Measurements from ENCODE around the gene PRKAA1.

Gene PRKAA1

DNA sequence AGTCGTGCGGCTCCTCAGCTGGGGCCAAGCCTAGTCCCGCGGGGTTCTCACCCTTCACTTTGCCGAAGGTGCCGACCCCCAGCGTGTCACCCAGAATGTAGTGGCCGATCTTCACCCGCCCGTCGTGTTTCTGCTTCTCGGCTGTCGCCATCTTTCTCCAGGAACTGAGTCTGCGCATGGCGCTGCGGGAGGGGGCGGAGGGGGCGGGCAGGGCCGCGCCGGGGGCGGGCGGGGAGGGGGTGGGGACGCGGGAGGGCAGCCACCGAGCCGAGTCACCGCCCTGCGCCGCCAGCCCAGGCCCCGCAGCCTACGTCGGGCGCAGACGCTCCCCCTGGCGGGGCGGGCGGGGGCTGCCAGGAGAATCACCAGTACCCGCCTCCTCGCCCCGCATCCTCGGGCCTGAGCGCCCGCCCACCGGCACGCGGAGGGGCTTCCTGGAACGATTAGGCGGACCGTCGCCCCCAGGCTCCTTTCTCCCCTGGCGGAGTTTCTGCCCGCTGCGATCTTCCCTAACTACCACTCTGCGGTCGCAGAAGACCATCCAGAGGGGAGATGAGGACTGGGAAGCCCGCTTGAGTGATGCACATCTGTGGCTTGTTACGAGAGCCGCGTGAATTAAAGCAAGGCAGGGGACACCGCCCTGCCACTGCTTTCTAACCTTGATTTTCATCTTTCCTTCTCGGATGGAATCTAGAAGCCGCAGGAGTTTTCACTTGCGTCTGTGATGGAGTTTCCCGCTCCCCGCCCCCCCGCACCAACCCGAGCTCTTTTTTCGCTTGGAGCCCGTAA is at the start of gene PRKAA1:
PRKAA1 (minus strand) TSS at position 363 of the 789 bp plus-strand sequence; CDS start at position 178, 185 bp downstream.
- DNase-seq, result peak; percentile 85

DNA sequence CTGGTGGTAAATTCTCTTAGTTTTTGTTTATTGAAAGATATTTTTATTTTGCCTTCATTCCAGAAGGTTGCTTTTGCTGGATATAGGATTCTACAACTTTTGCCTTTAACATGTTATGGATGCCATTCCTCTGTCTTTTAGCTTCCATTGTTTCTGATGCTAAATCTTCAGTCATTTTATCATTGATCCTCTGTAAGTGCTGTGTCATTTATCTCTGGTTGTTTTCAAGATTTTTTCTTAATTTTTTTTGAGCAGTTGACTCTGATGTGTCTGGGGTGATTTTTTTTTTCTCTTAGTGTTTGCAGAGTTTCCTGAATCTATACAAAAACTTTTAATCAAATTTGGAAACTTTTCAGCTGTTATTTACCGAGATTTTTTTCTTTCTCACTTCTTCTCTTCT is 49.4 kb upstream of the PRKAA1 start:
- DNase-seq, result no peak

DNA sequence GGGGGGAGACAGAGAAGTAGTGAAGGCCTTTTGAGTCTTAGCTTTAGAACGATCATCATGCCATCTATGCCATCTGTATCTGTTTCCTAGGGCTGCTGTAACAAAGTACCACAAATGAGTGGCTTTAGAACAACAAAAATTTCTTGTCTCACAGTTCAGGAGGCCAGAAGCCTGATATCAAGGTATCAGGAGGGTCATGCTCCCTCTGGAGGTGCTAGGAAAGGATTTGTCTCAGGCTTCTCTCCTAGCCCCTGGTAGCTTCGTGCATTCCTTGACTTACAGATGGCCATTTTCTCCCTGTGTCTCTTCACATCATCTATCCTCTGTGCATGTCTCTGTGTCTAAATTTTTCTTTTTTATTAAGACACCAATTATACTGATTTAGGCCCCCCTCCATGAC is 48.2 kb upstream of the PRKAA1 start:
- no peak for DNase-seq

DNA sequence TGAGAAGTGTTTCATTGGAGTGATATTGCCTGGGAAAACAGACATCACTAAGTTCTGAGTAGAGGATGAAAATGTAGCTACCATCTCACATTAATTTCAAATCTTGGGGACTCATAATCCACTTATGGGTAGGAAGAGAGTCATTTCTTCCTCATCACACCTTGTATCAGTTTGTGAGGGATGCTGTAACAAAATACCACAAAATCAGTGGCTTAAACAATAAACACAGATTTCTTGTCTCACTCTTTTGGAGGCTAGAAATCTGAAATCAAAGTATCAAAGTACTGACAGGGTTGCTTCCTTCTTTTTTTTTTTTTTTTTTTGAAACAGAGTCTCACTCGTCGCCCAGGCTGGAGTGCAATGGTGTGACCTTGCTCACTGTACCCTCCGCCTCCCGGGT is 46.4 kb upstream of the PRKAA1 start:
- DNase-seq, result no peak

DNA sequence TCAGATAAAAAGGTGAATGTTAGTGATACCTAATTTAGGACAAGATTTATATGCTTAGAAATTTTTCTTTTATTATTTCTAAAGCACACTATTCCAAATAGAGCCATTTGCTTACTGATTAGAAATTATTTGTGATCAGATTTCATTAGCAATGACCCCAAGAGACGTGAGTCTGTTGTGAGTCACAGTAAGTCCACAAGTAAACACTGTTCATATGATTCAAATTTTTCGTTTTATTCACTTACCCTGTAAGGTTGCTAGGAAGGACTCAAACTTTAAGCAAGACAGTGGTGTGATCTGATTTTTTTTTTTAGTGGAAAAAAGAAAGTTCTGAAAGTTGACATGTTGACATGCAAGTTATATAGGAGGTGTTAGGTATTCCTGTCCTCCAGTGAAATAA is 44.2 kb upstream of the PRKAA1 start:
- DNase-seq, result no peak

DNA sequence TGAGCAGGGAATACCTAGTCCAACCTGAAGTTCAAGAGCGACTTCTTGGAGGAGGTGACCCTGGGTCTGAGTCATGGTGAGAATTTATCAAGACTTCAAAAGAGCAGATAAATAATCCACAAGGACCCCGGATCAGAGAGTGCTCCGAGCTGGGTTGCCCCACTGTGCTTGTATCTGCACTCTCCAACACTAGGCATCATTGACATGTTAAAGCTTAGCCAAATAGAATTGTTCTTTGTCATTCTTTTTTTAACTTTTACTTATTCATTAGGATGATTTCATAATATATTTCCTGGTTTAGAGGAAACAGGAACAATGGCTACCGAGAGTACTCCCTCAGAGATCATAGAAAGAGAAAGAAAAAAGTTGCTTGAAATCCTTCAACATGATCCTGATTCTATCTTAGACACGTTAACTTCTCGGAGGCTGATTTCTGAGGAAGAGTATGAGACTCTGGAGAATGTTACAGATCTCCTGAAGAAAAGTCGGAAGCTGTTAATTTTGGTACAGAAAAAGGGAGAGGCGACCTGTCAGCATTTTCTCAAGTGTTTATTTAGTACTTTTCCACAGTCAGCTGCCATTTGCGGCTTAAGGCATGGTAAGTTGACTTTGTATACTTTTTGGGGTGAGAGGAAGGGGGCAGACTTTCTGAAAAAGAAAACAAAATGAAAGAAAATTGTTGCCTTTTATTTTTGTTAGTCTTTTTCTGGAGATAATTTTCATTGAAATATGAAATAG is 43.1 kb upstream of the PRKAA1 start, which contains the start of gene CARD6:
CARD6 (plus strand) TSS at position 300 of the 738 bp plus-strand sequence; CDS start at position 316, 16 bp downstream.
- no peak for DNase-seq

DNA sequence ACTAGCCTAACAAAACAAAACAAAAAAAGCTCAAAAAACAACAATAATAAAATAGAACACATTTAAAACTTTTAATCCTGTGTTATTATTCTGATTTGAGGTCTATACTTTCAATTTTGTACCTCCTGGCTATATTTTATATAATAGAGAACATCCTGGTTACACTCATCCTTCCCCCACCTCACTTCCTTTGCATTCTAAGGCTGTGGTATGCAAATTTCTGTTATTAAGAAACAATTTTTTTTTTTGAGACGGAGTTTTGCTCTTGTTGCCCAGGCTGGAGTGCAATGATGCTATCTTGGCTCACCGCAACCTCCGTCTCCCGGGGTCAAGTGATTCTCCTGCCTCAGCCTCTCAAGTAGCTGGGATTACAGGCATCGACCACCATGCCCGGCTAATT is 39.9 kb upstream of the PRKAA1 start:
- DNase-seq, result no peak

DNA sequence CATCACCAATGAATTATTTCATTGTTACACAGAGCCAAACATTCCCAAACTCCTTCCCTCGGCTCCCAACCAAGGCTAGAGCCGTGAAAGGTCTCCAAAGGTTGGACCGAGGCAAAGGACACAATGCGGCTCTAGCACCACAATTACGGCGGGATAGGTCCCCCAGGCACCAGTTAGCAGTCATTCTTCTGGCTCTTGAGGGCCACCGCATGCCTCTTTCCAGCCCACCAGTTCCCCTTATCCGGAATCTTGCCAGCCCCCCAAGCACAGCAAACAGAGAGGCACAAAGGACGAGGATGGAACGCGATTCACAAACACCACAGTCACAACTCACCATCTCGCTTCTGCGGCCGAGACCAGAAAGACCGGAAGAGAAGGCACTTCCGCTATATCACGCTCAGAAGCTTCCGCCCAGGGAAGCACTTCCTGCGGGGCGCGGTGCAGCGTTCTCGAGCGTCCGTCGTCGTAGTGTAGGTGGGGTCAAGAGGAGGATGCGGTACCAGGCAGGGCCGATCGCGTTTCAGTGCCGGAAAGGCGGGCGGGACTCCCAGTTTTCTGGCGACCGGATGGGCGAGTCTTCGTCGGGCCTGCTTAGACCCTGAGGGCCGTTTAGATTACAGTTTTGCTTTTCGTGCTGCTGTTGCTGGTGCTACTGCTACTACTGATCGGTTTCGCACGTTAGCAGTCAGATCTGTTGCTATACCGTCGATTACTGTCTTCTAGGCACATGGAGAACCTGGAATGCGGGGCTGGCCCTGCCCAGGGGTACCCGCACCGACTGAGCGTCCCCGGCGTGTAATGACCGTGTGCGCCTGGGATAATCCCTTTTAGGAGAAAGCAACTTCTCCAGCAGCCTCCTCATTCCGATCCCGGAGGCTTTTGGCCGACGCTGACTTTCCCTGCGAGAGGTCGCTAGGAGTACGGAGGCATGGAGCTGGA is 36.9 kb upstream of the PRKAA1 start, which contains the start of gene RPL37:
RPL37 (minus strand) TSS at position 374 of the 939 bp plus-strand sequence; CDS start at position 337, 37 bp downstream.
- peak; percentile 80 for DNase-seq

DNA sequence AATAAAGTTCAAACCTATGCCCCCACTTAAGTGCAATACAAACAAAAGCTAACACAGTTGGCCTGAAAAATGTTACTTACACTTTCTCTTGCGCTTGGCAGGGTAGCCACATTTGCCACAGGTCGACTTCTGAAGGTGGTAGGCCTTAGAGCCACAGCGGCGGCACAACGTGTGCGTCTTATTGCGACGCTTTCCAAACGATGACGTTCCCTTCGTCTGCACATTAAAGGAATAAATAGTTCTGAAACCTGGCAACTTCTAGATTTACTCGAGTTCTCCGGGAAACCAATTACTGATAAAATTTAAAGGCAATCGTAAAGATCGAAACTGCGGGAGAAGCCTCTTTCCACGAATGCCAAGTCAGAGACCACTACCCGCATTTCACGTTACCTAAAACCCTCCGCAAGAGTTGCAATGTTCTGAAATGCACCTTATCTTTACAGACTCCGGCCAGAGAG is 36.2 kb upstream of the PRKAA1 start:
- DNase-seq, result no peak

DNA sequence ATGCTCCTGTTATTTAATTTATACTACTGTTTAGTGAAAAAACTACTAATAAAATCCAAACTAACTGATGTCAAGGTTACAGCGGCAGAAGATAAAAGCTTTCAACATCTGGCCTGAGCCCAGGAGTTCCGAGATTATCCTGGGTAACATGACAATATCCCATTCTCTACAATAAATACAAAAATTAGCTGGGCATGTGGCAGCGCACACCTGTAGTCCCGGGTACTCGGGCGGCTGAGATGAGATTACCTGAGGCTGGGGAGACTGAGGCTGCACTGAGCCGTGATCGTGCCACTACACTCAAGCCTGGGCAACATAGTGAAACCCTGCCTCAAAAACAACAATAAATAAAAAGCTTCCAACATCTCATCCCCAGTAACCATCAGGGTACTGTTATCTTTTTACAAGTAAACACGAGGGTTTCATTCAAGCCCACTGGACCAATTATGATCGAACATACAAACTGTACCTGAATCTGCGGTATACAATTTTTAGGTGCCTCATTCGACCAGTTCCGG is 35.6 kb upstream of the PRKAA1 start:
- no peak for DNase-seq

DNA sequence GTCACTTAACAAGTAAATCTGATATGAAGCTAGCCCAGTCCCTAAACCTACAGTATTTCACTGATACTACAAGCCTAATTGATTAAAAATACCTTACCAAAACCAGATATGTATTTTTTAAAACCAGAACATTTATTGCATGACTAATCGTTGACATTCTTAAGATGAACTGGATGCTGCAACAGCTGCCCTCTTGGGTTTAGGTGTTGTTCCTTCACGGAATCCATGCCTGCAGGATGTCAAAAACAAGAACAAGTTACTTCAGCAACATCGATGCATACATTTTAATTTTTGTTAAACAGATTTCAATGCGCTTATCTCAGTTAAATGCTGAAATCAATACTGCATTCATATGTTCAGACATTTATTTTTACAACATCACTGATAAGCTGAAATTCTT is 34.2 kb upstream of the PRKAA1 start:
- DNase-seq, result no peak

DNA sequence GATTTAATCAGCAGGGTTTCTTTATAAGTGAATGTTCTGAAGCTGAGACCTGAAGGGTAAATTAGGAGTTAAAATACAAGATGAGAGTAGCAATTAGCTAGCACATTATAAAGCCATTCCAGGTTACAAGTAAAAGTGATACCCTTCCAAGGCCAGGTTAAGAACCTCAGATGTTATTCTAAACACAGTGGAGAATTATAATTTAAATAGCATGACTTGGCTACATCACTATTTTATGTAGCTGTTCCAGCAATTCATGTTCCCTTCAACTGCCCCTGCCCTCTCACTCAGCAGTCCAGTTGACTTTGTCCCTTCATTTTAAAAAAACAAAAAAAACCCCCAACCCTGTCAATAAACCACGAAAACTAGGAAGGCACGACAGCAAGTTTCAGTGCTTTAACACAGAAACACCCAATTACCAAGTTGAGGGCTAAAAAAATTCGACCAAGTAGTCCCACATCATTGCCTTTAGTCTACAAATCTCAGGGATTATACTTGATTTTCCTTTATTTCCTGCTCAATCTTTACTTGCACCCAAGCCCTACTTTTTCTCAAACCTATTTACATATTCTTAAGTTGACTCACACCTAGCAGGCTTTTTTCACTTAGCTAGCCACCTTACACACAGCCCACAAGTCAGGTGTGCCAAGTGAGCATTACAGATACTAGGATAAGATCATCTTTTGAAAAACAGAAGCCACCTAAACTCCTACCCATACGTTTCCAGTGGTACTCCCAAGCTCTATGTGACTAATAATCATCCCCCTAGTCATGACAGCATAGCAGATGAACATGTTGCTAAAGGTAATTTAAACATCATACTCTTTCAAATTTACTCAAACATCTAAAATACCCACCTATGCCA is 33.4 kb upstream of the PRKAA1 start:
- DNase-seq, result no peak

DNA sequence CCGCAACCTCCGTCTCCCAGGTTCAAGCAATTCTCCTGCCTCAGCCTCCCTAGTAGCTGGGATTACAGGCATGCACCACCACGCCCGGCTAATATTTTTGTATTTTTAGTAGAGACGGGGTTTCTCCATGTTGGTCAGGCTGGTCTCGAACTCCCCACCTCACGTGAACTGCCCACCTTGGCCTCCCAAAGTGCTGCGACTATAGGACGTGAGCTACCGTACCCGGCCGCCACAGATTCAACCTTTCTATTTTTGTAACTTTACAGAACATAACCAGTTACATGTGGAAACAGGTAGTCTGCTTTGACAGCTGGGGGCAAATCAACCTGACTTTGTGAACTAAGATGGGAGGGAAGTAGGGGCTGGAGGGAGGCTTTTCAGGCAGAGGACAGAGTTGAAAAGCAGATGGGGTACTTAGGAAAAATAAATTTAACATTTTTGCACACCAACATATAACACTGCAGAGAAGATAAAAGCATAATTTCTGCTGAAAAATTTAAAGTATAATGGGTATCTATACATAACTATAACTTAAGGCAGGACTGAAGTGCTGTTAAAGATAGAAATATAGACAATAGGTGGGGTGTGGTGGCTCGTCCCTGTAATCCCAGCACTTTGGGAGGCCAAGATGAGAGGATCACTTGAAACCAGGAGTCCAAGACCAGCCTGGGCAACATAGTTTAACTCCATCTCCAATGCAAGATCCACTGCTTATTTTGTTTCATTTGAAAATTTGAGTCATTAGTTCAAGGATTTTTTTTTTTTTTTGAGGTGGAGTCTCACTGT is 31.8 kb upstream of the PRKAA1 start:
- DNase-seq, result no peak

DNA sequence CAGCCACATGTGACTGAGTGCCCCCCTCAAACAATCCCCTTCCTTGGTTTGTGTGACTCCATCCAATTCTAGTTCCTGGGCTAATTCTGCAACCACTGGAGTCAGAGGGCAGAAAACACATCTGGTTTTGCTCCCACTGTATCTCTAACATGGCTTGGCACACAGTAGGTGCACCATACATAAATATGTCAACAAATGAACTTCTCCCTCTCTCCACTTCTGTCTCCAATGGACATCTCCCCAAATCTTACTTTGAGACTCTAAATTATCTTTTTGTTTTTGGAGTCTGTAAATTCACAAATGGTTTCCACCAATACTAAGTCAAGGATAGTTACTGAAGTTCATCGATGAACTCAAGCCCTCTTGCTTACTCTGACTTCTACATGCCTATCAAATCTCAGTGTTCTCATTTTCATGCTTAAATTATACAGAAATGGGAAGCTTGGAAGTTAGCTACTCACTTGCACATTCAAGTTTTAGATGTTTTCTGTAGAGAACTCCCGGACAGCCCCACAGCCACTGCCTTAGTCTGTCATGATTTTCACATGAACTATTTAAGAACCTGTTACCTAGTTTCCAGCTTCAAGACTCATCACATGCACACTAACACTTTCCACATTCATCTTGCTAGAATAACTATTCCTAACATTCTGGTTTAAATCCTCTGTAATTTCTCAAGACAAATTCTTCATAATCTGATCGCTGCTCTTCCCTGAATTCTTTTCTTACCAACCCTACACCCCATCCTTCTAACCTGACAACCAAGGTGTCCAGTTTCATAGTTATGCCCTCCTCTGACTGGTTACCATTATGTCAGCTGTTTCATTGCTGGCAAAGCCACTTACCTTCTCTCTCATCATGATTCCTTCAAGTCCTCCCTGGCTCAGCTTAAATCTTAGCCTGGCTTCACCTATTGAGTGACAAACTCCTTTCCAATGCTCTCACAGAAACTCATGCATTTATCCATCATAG is 30.8 kb upstream of the PRKAA1 start:
- no peak for DNase-seq

DNA sequence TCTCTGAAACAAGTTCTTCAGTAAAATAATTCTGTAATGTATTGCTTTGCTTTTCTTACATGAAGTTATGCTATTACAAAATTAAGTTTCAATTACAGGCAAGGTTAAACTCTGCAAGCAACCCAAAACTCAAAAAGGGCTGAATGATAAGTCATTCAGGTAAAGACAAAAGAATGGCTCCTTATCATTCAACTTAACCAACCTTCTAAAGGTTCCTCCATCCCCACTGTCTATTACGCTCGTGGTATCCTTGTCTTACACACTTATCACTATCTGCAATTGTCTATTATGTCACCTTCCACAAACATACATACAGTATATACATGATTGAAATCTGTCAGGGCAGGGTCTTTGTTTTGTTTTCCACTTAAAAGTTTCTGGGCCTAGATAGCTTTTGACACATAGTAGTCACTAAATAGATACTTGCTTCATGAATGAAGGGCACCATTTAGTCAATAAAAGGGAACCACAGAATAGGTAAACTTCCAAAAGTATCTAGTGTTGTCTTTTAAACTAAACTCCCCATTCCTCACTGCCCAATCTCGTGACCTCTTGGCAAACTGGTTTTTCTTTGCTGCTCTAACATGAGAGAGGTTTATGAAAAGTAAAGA is 30.0 kb upstream of the PRKAA1 start:
- no peak for DNase-seq

DNA sequence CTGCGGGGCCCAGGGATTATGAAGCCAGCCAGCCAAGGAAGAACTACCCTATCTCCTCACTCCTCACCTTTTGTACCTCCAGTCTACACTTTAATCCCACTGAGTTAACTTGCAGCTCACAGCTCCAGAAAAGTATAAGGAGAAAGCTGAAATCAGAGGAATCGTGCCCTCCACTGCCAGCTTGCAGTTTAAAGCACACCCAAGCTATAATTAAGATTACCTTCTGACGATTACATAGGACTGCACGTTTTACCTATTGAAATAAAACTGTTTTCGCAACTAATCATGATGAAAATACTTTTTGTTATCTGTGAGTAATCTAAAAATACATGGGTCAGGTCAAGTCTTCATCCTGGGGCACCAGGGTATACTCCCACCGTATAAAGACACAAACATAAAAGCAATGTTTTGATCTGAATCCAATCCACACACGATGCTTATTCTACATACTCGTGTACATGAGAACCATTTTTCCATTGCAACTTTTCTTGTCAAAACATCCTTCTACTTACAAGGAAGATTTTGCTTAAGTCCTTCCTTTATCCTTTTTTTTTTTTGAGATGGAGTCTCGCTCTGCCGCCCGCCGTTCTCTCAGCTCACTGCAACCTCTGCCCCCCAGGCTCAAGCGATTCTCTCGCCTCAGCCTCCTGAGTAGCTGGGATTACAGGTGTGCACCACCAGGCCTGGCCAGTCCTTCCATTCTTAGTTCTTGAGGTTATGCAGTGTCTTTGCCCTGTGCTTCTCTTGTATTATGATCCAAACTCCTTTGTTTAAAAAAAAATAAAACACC is 29.2 kb upstream of the PRKAA1 start:
- DNase-seq, result no peak

DNA sequence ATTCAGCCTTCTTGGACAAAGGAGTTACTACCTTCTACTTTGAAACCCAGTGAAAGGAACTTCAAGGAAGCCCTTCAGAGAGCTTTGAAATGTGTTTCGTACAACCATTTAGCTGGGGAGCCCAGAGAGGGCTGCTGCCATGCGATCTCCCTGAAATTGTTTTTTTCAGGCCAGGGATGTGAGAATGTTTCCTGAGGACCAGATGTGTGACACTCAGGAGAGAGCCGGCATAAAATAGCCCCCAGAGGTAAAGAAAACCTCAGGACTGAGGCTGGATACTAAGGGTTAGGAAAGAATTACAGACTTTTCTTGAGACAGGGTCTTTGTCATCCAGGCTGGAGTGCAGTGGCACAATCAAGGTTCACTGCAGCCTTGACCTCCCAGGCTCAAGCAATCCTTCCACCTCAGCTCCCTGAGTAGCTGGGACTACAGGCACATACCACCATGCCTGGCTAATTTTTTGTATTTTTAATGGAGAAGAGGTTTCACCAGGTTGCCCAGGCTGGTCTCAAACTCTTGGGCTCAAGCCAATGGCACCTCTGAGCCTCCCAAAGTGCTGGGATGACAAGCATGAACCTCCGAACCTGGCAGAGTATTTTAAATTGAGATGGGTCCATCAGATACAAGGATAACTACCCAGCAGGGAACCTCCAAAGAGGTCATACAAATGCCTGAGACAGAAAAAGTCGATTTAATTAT is 28.5 kb upstream of the PRKAA1 start:
- no peak for DNase-seq
